H1 (cell line): ENCODE measurements around the gene POLR3A. TPM values are rescaled to one million over a fixed set of nuclear protein-coding genes. Genes with fewer than 3 reads are reported as not detected.

Source experiments
- CTCF ChIA-PET: fragments of 300-600 bp; sonication (Branson Sonifier 250); formaldehyde crosslinking; loops from one replicate; lab custom pipeline; 2021; ENCODE audit not compliant: partially characterized antibody; lab: Charles Lee
- POLR2A ChIA-PET: fragments of 300-600 bp; sonication (Branson Sonifier 250); formaldehyde crosslinking; loops from one replicate; lab custom pipeline; 2021; ENCODE audit warnings: inconsistent platforms; ENCODE audit not compliant: partially characterized antibody; lab: Charles Lee
- DNase-seq, 2 experiments: peaks; one replicate each; pipeline versions ENCODE4 v3.0.0 to v3.0.0-alpha.2; 2010 to 2022; ENCODE audit warnings: low spot score in 2 of 2, low read depth in 1 of 2, mixed read lengths in 1 of 2
- FAIRE-seq: peaks from 2 replicates; lab custom pipeline; 2011; peaks lifted over from hg19 to GRCh38; lab: Jason Lieb, UNC
- H2AFZ ChIP-seq: 2 replicates; pipeline ENCODE4 v1.8.1; 2012; ENCODE audit warnings: low read length, inconsistent platforms
- H2AK5ac ChIP-seq: 2 replicates; pipeline ENCODE4 v1.6.1; 2013; ENCODE audit warnings: low read depth, low read length
- H2BK120ac ChIP-seq: replicated peaks from 2 replicates; pipeline ENCODE3; 2013; ENCODE audit warnings: low read depth, low read length, inconsistent platforms
- H2BK12ac ChIP-seq: 2 replicates; pipeline ENCODE4 v1.6.1; 2013; ENCODE audit warnings: low read depth, low read length
- H2BK15ac ChIP-seq: 2 replicates; pipeline ENCODE4 v1.6.1; 2013; ENCODE audit warnings: low read length
- H2BK20ac ChIP-seq: 2 replicates; pipeline ENCODE4 v1.6.1; 2013; ENCODE audit warnings: low read length
- H2BK5ac ChIP-seq: 2 replicates; pipeline ENCODE4 v1.6.1; 2013; ENCODE audit warnings: low read depth, low read length
- H3K14ac ChIP-seq: 2 replicates; pipeline ENCODE4 v1.6.1; 2013; ENCODE audit warnings: inconsistent platforms; ENCODE audit not compliant: insufficient read length
- H3K18ac ChIP-seq: 2 replicates; pipeline ENCODE4 v1.6.1; 2013; ENCODE audit warnings: low read length; ENCODE audit errors: extremely low read depth
- H3K23ac ChIP-seq: 2 replicates; pipeline ENCODE4 v1.6.1; 2013; ENCODE audit warnings: inconsistent platforms; ENCODE audit not compliant: insufficient read length
- H3K23me2 ChIP-seq: 2 replicates; pipeline ENCODE4 v1.6.1; 2013; ENCODE audit warnings: low read depth, low read length
- H3K27ac ChIP-seq: 2 replicates; pipeline ENCODE4 v1.6.1; 2011; ENCODE audit warnings: low read depth, low read length, inconsistent platforms
- H3K27me3 ChIP-seq, 4 experiments: replicated peaks in 1 of 4; 1 replicate in 1 of 4; 2 replicates in 3 of 4; pipeline versions ENCODE4 v1.6.1 to v1.8.1; 2011 to 2013; ENCODE audit warnings: low read length in 3 of 4, mild to moderate bottlenecking in 3 of 4, inconsistent platforms in 2 of 4, mixed read lengths in 2 of 4, moderate library complexity in 1 of 4; ENCODE audit not compliant: control insufficient read depth in 3 of 4, insufficient read depth in 3 of 4; ENCODE audit errors: extremely low read depth in 1 of 4
- H3K36me3 ChIP-seq, 4 experiments: 2 replicates each; pipeline versions ENCODE4 v1.6.1 to v1.8.1; 2011 to 2013; ENCODE audit warnings: mild to moderate bottlenecking in 4 of 4, low read length in 3 of 4, moderate library complexity in 2 of 4, control low read depth in 1 of 4, inconsistent platforms in 1 of 4; ENCODE audit not compliant: insufficient read depth in 4 of 4, control insufficient read depth in 2 of 4
- H3K4ac ChIP-seq: replicated peaks from 2 replicates; pipeline ENCODE3; 2013; ENCODE audit warnings: low read length, low read depth, mixed read lengths, inconsistent platforms; ENCODE audit not compliant: insufficient read length
- H3K4me1 ChIP-seq, 4 experiments: replicated peaks in 1 of 4; 1 replicate in 1 of 4; 2 replicates in 3 of 4; pipeline versions ENCODE4 v1.6.1 to v1.8.1; 2011 to 2013; ENCODE audit warnings: low read length in 3 of 4, inconsistent platforms in 2 of 4, mixed read lengths in 1 of 4; ENCODE audit not compliant: insufficient read depth in 4 of 4, control insufficient read depth in 3 of 4
- H3K4me2 ChIP-seq, 2 experiments: 2 replicates each; pipeline versions ENCODE4 v1.6.1 to v1.8.1; 2011 to 2013; ENCODE audit warnings: low read depth in 2 of 2, low read length in 2 of 2, control low read depth in 1 of 2, inconsistent platforms in 1 of 2, mild to moderate bottlenecking in 1 of 2; ENCODE audit not compliant: insufficient read depth in 1 of 2
- H3K4me3 ChIP-seq, 4 experiments: fragments of 200-600, 300-600 bp in 1 of 4; sonication (generic), shearing (Covaris generic), sonication (Bioruptor Twin) in 1 of 4; 2 replicates each; pipeline versions ENCODE4 v1.5.1 to v1.8.1; 2011 to 2016; ENCODE audit warnings: low read length in 4 of 4, low read depth in 3 of 4, control low read depth in 2 of 4, inconsistent platforms in 2 of 4, mild to moderate bottlenecking in 2 of 4, mixed read lengths in 1 of 4, moderate library complexity in 1 of 4; ENCODE audit not compliant: insufficient read depth in 2 of 4; ENCODE audit errors: extremely low read depth in 1 of 4
- H3K56ac ChIP-seq: replicated peaks from 2 replicates; pipeline ENCODE3; 2013; ENCODE audit warnings: low read depth, mild to moderate bottlenecking, mixed read lengths, low read length, inconsistent platforms; ENCODE audit not compliant: insufficient read length
- H3K79me1 ChIP-seq: 2 replicates; pipeline ENCODE4 v1.6.1; 2013; ENCODE audit warnings: low read depth, low read length, control low read depth
- H3K79me2 ChIP-seq, 2 experiments: 2 replicates each; pipeline versions ENCODE4 v1.6.1 to v1.8.1; 2012 to 2013; ENCODE audit warnings: low read length in 2 of 2, mild to moderate bottlenecking in 2 of 2, inconsistent platforms in 1 of 2; ENCODE audit not compliant: insufficient read depth in 2 of 2, control insufficient read depth in 1 of 2
- H3K9ac ChIP-seq, 4 experiments: replicated peaks in 1 of 4; 1 replicate in 1 of 4; 2 replicates in 3 of 4; pipeline versions ENCODE4 v1.6.1 to v1.8.1; 2011 to 2013; ENCODE audit warnings: low read depth in 3 of 4, low read length in 3 of 4, control low read depth in 2 of 4, mild to moderate bottlenecking in 2 of 4, moderate library complexity in 2 of 4, inconsistent platforms in 1 of 4; ENCODE audit errors: extremely low read depth in 1 of 4
- H3K9me3 ChIP-seq, 2 experiments: 2 replicates each; pipeline versions ENCODE4 v1.6.1 to v1.8.1; 2012 to 2013; ENCODE audit warnings: mild to moderate bottlenecking in 2 of 2, moderate library complexity in 2 of 2, control low read depth in 1 of 2, inconsistent platforms in 1 of 2, low read depth in 1 of 2, low read length in 1 of 2, mixed read lengths in 1 of 2; ENCODE audit not compliant: insufficient read depth in 2 of 2
- H4K20me1 ChIP-seq, 2 experiments: replicated peaks in 1 of 2; 2 replicates each; pipeline versions ENCODE3 to v1.8.1; 2011 to 2013; ENCODE audit warnings: inconsistent platforms in 2 of 2, low read length in 2 of 2, mild to moderate bottlenecking in 1 of 2; ENCODE audit not compliant: insufficient read depth in 2 of 2, control insufficient read depth in 1 of 2
- H4K5ac ChIP-seq: 2 replicates; pipeline ENCODE4 v1.6.1; 2013; ENCODE audit warnings: low read length, low read depth, mixed read lengths, inconsistent platforms; ENCODE audit not compliant: insufficient read length
- H4K8ac ChIP-seq: 2 replicates; pipeline ENCODE4 v1.8.0; 2013; ENCODE audit warnings: mild to moderate bottlenecking, moderate library complexity, low read length, inconsistent platforms; ENCODE audit not compliant: insufficient read depth; ENCODE audit errors: extremely low read depth
- H4K91ac ChIP-seq: replicated peaks from 2 replicates; pipeline ENCODE3; 2013; ENCODE audit warnings: low read length, mixed read lengths, inconsistent platforms; ENCODE audit not compliant: insufficient read length
- CBX8 ChIP-seq: fragments of 300-800, 300-1000 bp; sonication (generic); IDR thresholded peaks from 2 replicates; pipeline ENCODE4 v1.7.1; 2016; ENCODE audit warnings: low read depth, low read length, borderline replicate concordance
- HDAC6 ChIP-seq: IDR thresholded peaks from one replicate; pipeline ENCODE4 v1.7.1; 2012; ENCODE audit warnings: low read depth, mild to moderate bottlenecking, inconsistent platforms, low read length, moderate library complexity
- JUN ChIP-seq: IDR thresholded peaks from 2 replicates; pipeline ENCODE4 v1.6.1; 2011; ENCODE audit warnings: low read depth, mild to moderate bottlenecking, improper control_type of control experiment, low read length
- KDM5A ChIP-seq: fragments of 200-600 bp; IDR thresholded peaks from 2 replicates; pipeline ENCODE4 v1.7.1; 2012; ENCODE audit warnings: mild to moderate bottlenecking, low read length, inconsistent platforms, mixed read lengths
- MAFK ChIP-seq: IDR thresholded peaks from 2 replicates; pipeline ENCODE4 v1.6.1; 2012; ENCODE audit warnings: low read depth, mild to moderate bottlenecking, improper control_type of control experiment, low read length
- PHF8 ChIP-seq: fragments of 200-600 bp; sonication (generic); conservative IDR thresholded peaks from 2 replicates; pipeline ENCODE4 v1.7.1; 2012; ENCODE audit warnings: low read depth, mild to moderate bottlenecking, inconsistent platforms, low read length, moderate library complexity
- POLR2A ChIP-seq, 2 experiments: IDR thresholded peaks; 1 replicate in 1 of 2; 2 replicates in 1 of 2; pipeline ENCODE4 v1.6.1; 2011; ENCODE audit warnings: low read depth in 2 of 2, low read length in 2 of 2, mild to moderate bottlenecking in 2 of 2; ENCODE audit errors: control extremely low read depth in 1 of 2
- RBBP5 ChIP-seq: IDR thresholded peaks from 2 replicates; pipeline ENCODE4 v1.7.1; 2012; ENCODE audit warnings: low read depth, mild to moderate bottlenecking, inconsistent platforms, low read length, moderate library complexity, borderline replicate concordance
- RFX5 ChIP-seq: IDR thresholded peaks from 2 replicates; pipeline ENCODE4 v1.6.1; 2011; ENCODE audit warnings: low read depth, low read length, improper control_type of control experiment, borderline replicate concordance
- SUZ12 ChIP-seq: fragments of 200-600 bp; sonication (generic); IDR thresholded peaks from 2 replicates; pipeline ENCODE4 v1.6.1; 2012; ENCODE audit warnings: mild to moderate bottlenecking, inconsistent platforms, low read length, moderate library complexity, mixed read lengths
- TEAD4 ChIP-seq: IDR thresholded peaks from 2 replicates; pipeline ENCODE4 v1.6.1; 2012; ENCODE audit warnings: low read depth, low read length, inconsistent platforms, mixed read lengths
- WGBS, 2 experiments: shearing (Covaris generic) in 1 of 2; methylation state at CpG; one replicate each; pipeline versions ENCODE4 v1.1.6 to v1.1.7; 2013 to 2015; ENCODE audit warnings: low lambda C conversion rate in 2 of 2, mixed read lengths in 2 of 2, inconsistent platforms in 1 of 2, low coverage in 1 of 2, missing lambda C conversion rate in 1 of 2; ENCODE audit not compliant: insufficient replicate concordance in 2 of 2, insufficient coverage in 1 of 2, insufficient read length in 1 of 2; ENCODE audit errors: extremely low coverage in 1 of 2, missing lambda C conversion rate in 1 of 2; 5-methylcytosine and 5-hydroxymethylcytosine counted together
- polyA plus RNA-seq, 7 experiments: library from polyadenylated mRNA; depleted of rRNA in 3 of 7; stranded (reverse) in 5 of 7; unstranded in 2 of 7; fragments of >200 nt in 5 of 7; fragments of 200-250 nt in 2 of 7; gene quantifications; 1 replicate in 5 of 7; 2 replicates in 1 of 7; 4 replicates in 1 of 7; pipeline versions ENCODE4 v1.2.1 to v1.2.3, GENCODE V29; 2011 to 2013; ENCODE audit warnings: missing spikeins in 2 of 7, mixed read lengths in 2 of 7
- total RNA-seq: library from RNA; stranded (reverse); fragmentation: NEBNext Ultra II Directional; extraction: Animal tissue kit (Norgen Biotek cat#: 25700); gene quantifications from 2 replicates; pipeline ENCODE4 v1.2.1, GENCODE V29; 2021
- TF ChIP-seq, protein P1 (sequence below): IDR thresholded peaks from 2 replicates; pipeline ENCODE4 v1.6.1; 2012; ENCODE audit warnings: inconsistent platforms

POLR3A gene
- total and polyA plus RNA-seq, 2 of the 8 experiments (the other 6 are each of a cell fraction or from before 2014, with no cell fraction given): 11.3 to 38.6 TPM

DNA sequence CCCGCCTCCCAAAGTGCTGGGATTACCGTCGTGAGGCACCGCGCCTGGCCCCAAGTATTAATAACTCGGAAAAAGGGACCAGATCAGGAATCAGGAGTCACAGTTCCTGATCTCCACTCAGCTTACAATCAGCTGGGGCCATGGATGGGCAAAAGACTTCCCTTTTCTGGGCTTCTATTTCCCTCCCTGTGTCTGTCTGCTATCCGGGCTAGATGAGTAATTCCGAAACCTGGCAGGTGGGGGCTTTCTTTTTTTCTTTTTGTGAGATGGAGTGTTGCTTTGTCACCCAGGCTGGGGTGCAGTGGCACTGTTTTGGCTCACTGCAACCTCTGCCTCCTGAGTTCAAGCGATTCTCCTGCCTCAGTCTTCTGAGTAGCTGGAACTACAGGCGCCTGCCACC is 15.9 kb upstream of the POLR3A start:
- CTCF ChIA-PET: interaction anchor here (0.7 to 5.3 kb wide), 9 partner anchors 85 to 1150 kb away, joined by 3 to 80 read pairs (median 16); no protein-coding TSS in a partner anchor
- H3K14ac ChIP-seq: no peak overlapping the region
- no peak overlapping the region for H3K23ac ChIP-seq
- H3K9ac ChIP-seq: no peak overlapping the region
- no peak overlapping the region for H2BK15ac ChIP-seq
- no peak overlapping the region for H3K4me2 ChIP-seq
- no peak overlapping the region for H2BK20ac ChIP-seq
- no peak overlapping the region for H3K4me3 ChIP-seq
- 74% methylated on average over 10 of the region's 10 CpGs; no CpG with 5 or more reads in 1 of the 2 experiments for WGBS, 2 experiments
- 0 out of 2 replicates have a peak, but pooled peaks cover 9% of the 10 kb centered on the region for H3K79me1 ChIP-seq
- peaks cover 10 to 27% of the 10 kb centered on the region in 2 experiments for H4K20me1 ChIP-seq
- no peaks in the 10 kb centered on the region; the same call in 1 of the 2 replicates for H3K23me2 ChIP-seq
- H3K4me1 ChIP-seq: peaks cover 4 to 9% (median 6%) of the 10 kb centered on the region in 4 experiments
- TF ChIP-seq, protein P1, sequence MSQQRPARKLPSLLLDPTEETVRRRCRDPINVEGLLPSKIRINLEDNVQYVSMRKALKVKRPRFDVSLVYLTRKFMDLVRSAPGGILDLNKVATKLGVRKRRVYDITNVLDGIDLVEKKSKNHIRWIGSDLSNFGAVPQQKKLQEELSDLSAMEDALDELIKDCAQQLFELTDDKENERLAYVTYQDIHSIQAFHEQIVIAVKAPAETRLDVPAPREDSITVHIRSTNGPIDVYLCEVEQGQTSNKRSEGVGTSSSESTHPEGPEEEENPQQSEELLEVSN: no peak
- no peak for TF ChIP-seq HDAC6
- TF ChIP-seq PHF8: no peak
- no peak for TF ChIP-seq RBBP5
- TF ChIP-seq KDM5A: no peak
- TF ChIP-seq MAFK: no peak
- no peak for TF ChIP-seq TEAD4
- no peak for TF ChIP-seq SUZ12
- no peak for TF ChIP-seq JUN
- TF ChIP-seq RFX5: no peak
- TF ChIP-seq CBX8: no peak
- TF ChIP-seq POLR2A (IDR thresholded peaks at IDR 0.05; ENCODE audit: control extremely low read depth in 1 of 2, low read depth in 2 of 2, low read length in 2 of 2): no peak
- FAIRE-seq (no peak), DNase-seq (no peak)
- H3K56ac ChIP-seq: no peak overlapping the region
- H3K79me2 ChIP-seq: peaks cover 0 to 13% of the 10 kb centered on the region in 2 experiments; a peak in 2 of 4 replicates
- H3K4ac ChIP-seq: no peak overlapping the region
- no peak overlapping the region for H2BK5ac ChIP-seq
- no peak overlapping the region for H2AK5ac ChIP-seq
- no peak overlapping the region for H3K27ac ChIP-seq
- H3K36me3 ChIP-seq: peaks cover 15 to 29% (median 22%) of the 10 kb centered on the region in 4 experiments
- no peak overlapping the region for H4K91ac ChIP-seq
- H3K27me3 ChIP-seq: no peaks in the 10 kb centered on the region; a peak in 1 of 7 replicates
- no peak overlapping the region for H2BK12ac ChIP-seq
- H3K18ac ChIP-seq: no peak overlapping the region
- no peak overlapping the region for H4K8ac ChIP-seq
- H2BK120ac ChIP-seq: no peak overlapping the region
- no peak overlapping the region for H2AFZ ChIP-seq
- no peak overlapping the region for H4K5ac ChIP-seq
- POLR2A ChIA-PET: interaction anchor here (0.6 to 4.1 kb wide), 3 partner anchors 9 to 1004 kb away, joined by 4 to 38 read pairs (median 18); partner anchors contain the start of gene RPS24
- H3K9me3 ChIP-seq: no peaks in the 10 kb centered on the region
